PC-9 (cell line): ENCODE results near the gene FREM3.

Source experiments
- EZH2 ChIP-seq: fragments of 200-600 bp; sonication (generic); IDR thresholded peaks from 2 replicates; pipeline ENCODE4 v1.8.0; 2017; ENCODE audit warnings: antibody characterized with exemption, low read depth
- TF ChIP-seq, protein P1 (sequence below): fragments of 200-600 bp; sonication (generic); conservative IDR thresholded peaks from 2 replicates; pipeline ENCODE4 v1.6.1; 2017; ENCODE audit warnings: mixed run types, antibody characterized with exemption, mild to moderate bottlenecking, moderate library complexity

DNA sequence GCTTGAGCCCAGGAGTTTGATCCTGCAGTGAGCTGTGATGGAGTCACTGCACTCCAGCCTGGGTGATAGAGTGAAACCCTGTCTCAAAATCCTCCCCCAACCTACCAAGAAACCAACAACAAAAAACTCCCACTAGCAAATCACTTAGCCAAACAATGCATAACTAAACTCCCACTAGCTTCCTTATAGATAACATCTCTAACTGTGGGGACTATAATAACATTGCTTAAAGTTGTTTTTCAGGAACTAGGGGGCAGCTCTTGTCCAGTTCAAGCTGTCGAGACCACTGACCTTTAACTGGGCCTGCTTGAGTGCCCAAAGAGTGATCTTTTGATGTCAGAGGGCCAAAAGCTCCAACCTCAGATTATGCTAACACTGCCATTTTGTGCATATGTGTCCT, 81.7 kb downstream of the FREM3 start:
- TF ChIP-seq, protein P1, sequence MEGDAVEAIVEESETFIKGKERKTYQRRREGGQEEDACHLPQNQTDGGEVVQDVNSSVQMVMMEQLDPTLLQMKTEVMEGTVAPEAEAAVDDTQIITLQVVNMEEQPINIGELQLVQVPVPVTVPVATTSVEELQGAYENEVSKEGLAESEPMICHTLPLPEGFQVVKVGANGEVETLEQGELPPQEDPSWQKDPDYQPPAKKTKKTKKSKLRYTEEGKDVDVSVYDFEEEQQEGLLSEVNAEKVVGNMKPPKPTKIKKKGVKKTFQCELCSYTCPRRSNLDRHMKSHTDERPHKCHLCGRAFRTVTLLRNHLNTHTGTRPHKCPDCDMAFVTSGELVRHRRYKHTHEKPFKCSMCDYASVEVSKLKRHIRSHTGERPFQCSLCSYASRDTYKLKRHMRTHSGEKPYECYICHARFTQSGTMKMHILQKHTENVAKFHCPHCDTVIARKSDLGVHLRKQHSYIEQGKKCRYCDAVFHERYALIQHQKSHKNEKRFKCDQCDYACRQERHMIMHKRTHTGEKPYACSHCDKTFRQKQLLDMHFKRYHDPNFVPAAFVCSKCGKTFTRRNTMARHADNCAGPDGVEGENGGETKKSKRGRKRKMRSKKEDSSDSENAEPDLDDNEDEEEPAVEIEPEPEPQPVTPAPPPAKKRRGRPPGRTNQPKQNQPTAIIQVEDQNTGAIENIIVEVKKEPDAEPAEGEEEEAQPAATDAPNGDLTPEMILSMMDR = no peak
- no peak for TF ChIP-seq EZH2
